NCI-H748 (cell line): ENCODE measurements around the gene FBXO44.

Experiments
- DNase-seq: peaks from one replicate; lab custom pipeline; 2025; ENCODE audit not compliant: unreplicated experiment; lab: John Stamatoyannopoulos, UW

FBXO44 gene

GRCh38 chr1:11706292-11706691, 51.6 kb downstream of the FBXO44 start:
- no peak for DNase-seq

GRCh38 chr1:11707621-11708276, 53.1 kb downstream of the FBXO44 start:
- DNase-seq: peak; percentile 21

- DNase-seq: no peak
Measured at GRCh38 chr1:11708554-11709350, 54.1 kb downstream of the FBXO44 start.

- no peak for DNase-seq
Measured at GRCh38 chr1:11711490-11711889, 56.8 kb downstream of the FBXO44 start.

GRCh38 chr1:11712285-11712684, 57.6 kb downstream of the FBXO44 start:
- DNase-seq: no peak
